Measurements from ENCODE around the gene LAMB1.

The LAMB1 gene

GRCh38 chr7:107877731-107878382 lies 125.1 kb downstream of the LAMB1 start:
- no peak for DNase-seq (ENCODE audit: low read depth)

- DNase-seq (ENCODE audit: low read depth): no peak
Observed at GRCh38 chr7:107876916-107877315, 126.0 kb downstream of the LAMB1 start.

GRCh38 chr7:107874605-107875446 lies 128.1 kb downstream of the LAMB1 start:
- no peak for DNase-seq (ENCODE audit: low read depth)

DNA sequence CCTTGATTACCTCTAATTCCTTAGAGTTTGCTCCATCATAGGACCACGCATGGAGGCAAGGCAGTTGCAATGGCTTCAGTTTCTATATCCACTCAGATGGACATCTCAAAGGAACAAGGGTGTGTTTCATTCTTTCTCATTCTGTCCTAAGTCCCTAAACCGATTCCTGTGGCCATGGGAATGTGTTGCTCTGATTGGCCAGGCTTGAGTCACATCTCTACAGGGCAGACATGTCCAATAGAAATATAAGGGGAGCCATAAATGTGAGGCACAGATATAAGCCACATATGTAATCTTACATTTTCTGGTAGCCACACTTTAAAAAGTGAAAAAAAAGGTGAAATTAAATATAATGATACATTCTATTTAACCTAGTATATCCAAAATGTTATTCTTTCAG lies 128.8 kb downstream of the LAMB1 start:
- DNase-seq (ENCODE audit: low read depth): no peak
